ENCODE measurements around the gene CNIH2. TPM values are rescaled to one million over a fixed set of nuclear protein-coding genes. Genes with fewer than 3 reads are reported as not detected.
A peak's percentile ranks its signal among the peaks of the same experiment; 100 is the strongest.

Gene CNIH2
- total RNA-seq, 4 donors from 2014 or later, result not detected

GRCh38 chr11:66263785-66264184 lies 14.2 kb upstream of the CNIH2 start:
- Histone ChIP-seq H3K27ac (no peak overlapping the region), H3K9me3 (no peaks in the 10 kb centered on the region), H3K36me3 (peaks cover 0 to 28% (median 0%) of the 10 kb centered on the region in 3 donors), H3K4me3 (no peak overlapping the region), H3K4me1 (peaks cover 0 to 18% (median 1%) of the 10 kb centered on the region in 4 donors), H3K27me3 (no peaks in the 10 kb centered on the region)
- TF ChIP-seq CTCF (IDR thresholded peaks at IDR 0.05), result no peak
- TF ChIP-seq POLR2A (IDR thresholded peaks at IDR 0.05), result no peak
- no peak for DNase-seq

GRCh38 chr11:66264383-66264782 lies 13.6 kb upstream of the CNIH2 start:
- H3K27ac ChIP-seq, result no peak overlapping the region
- H3K4me1 ChIP-seq, result peaks cover 0 to 17% (median 1%) of the 10 kb centered on the region in 4 donors
- DNase-seq, result no peak
- TF ChIP-seq CTCF (IDR thresholded peaks at IDR 0.05) (no peak), POLR2A (IDR thresholded peaks at IDR 0.05) (no peak)
- H3K4me3 ChIP-seq, result no peak overlapping the region
- H3K9me3 ChIP-seq, result no peaks in the 10 kb centered on the region
- peaks cover 0 to 28% (median 0%) of the 10 kb centered on the region in 3 donors for H3K36me3 ChIP-seq
- H3K27me3 ChIP-seq, result no peaks in the 10 kb centered on the region

- H3K9me3 ChIP-seq, result no peaks in the 10 kb centered on the region
- no peak overlapping the region for H3K27ac ChIP-seq
- DNase-seq, result no peak
- H3K27me3 ChIP-seq, result no peaks in the 10 kb centered on the region
- H3K36me3 ChIP-seq, result peaks cover 0 to 25% (median 0%) of the 10 kb centered on the region in 3 donors
- H3K4me3 ChIP-seq, result no peak overlapping the region
- peaks cover 0 to 23% (median 3%) of the 10 kb centered on the region in 4 donors for H3K4me1 ChIP-seq
- TF ChIP-seq CTCF (IDR thresholded peaks at IDR 0.05), result peak in 3 of 6 experiments; percentile 12 to 36 (median 32)
- no peak for TF ChIP-seq POLR2A (IDR thresholded peaks at IDR 0.05)
Measured at GRCh38 chr11:66264914-66265313, 13.1 kb upstream of the CNIH2 start.

- no peak overlapping the region for H3K27ac ChIP-seq
- DNase-seq, result no peak
Measured at GRCh38 chr11:66265531-66266377, 12.2 kb upstream of the CNIH2 start.

GRCh38 chr11:66266378-66267038 lies 11.5 kb upstream of the CNIH2 start:
- no peak for DNase-seq
- Histone ChIP-seq H3K36me3 (peaks cover 0 to 26% (median 0%) of the 10 kb centered on the region in 3 donors), H3K27ac (peak overlapping the region in 3 of 4 donors; percentile 93 to 98 (median 96)), H3K4me3 (peak overlapping the region in 1 of 4 donors; percentile 92), H3K27me3 (no peaks in the 10 kb centered on the region), H3K4me1 (peaks cover 0 to 33% (median 3%) of the 10 kb centered on the region in 4 donors), H3K9me3 (no peaks in the 10 kb centered on the region)
- TF ChIP-seq POLR2A (IDR thresholded peaks at IDR 0.05) (no peak), CTCF (IDR thresholded peaks at IDR 0.05) (no peak)

More at GRCh38 chr11:66265531-66266377, 12.2 kb upstream of the CNIH2 start:
- H3K27me3 ChIP-seq, result no peaks in the 10 kb centered on the region
- H3K9me3 ChIP-seq, result no peaks in the 10 kb centered on the region
- TF ChIP-seq POLR2A (IDR thresholded peaks at IDR 0.05) (no peak), CTCF (IDR thresholded peaks at IDR 0.05) (no peak)
- H3K4me3 ChIP-seq, result no peak overlapping the region
- H3K36me3 ChIP-seq, result peaks cover 0 to 23% (median 0%) of the 10 kb centered on the region in 3 donors
- peaks cover 0 to 31% (median 3%) of the 10 kb centered on the region in 4 donors for H3K4me1 ChIP-seq

All from Peyer's patch (tissue), 4 donors.